ENCODE results near the gene DPYD. TPM values are rescaled to one million over a fixed set of nuclear protein-coding genes. Genes with fewer than 3 reads are reported as not detected.

DPYD gene
- polyA plus RNA-seq, result 10 to 100 TPM; 23.0 to 35.9 (median 30.8) TPM

DNA sequence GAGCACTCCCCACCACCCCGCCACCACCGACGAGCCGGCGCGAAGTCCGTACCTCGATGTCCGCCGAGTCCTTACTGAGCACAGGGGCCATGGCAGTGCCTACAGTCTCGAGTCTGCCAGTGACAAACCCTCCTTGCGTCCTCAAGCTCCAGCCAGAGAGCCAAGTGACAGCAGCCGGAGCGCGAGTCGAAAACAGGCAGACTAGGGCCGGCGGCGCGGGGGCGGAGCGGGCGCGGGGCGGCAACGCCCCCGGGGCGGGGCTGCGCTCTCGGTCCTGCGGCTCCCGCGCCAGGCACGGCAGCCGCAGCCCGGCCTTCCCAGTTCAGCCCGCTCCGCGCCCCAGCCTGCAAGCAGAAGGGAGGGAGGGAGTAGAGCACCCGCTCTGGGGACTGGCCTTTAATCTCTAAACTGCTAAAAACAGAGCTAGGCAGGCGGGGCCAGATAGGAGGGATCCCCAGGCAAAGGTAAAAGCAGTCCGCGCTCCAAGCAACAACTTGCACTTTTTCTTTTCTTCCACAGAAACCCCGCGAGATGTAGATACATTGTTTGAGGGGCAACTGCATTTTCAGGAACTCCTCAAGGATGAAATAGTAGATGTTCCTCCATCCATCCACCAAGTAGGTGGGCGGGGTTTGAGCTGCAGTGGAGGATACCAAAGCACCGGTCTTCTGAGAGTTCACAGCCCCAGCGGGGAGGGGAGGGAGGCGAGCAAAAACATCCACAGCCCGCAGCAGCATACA is at the start of gene DPYD:
DPYD (minus strand) TSS at position 203 of the 740 bp plus-strand sequence; CDS start at position 91, 112 bp downstream.
- Mint-ChIP-seq H3K27me3 (ENCODE audit: low read depth in 3 of 3) (peaks cover 3 to 9% (median 4%) of the 10 kb centered on the region in 3 donors), H3K27ac (peak within 1 kb of the TSS; percentile 88 to 95 (median 93)), H3K4me1 (peaks cover 43 to 63% of the 10 kb centered on the region in 2 donors), H3K4me3 (peak within 1 kb of the TSS; percentile 96 to 98 (median 97)), H3K36me3 (no peaks in the 10 kb centered on the region), H3K9me3 (no peaks in the 10 kb centered on the region)
- DNase-seq, result peak; percentile 78 to 83 (median 83)

DNA sequence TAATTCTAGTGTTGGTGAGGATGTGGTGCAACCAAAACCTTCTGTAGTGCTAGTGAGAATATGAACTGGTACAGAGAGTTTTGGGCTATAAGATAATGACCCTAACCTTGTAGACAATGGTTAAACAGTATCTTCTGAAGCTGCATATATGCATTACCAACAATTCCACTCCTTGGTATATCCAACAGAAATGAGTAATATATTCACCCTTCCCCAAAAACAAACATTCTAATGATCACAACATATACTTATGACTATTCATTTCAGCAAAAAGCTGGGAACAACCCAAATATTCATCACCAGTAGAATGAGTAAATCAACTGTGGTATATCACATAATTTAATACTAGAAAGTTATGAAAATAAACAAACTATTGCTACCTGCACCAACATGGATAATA is 39.6 kb upstream of the DPYD start:
- Mint-ChIP-seq H3K4me1 (no peaks in the 10 kb centered on the region), H3K27ac (no peak overlapping the region), H3K9me3 (no peaks in the 10 kb centered on the region), H3K36me3 (no peaks in the 10 kb centered on the region), H3K27me3 (ENCODE audit: low read depth in 3 of 3) (peaks cover 2 to 19% (median 7%) of the 10 kb centered on the region in 3 donors), H3K4me3 (no peak overlapping the region)
- DNase-seq, result no peak

DNA sequence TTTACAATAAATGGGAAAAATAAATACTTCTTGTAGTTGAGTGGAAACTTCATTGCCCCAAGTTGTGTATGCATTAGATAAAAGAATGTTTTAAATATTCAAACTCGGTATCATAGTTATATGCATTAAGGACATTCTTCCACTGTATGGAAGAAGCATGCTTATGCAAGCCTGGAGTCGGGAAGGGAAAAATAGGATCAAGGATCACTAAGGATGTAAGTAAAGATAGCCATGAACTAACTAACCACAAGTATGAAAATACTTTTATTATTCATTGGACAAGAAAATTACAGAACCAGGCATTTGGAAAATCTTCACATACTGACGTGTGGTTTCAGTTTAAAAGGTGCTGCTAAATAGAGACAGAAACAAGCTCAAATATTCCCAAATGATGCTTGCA is 26.9 kb upstream of the DPYD start:
- Mint-ChIP-seq H3K27me3 (ENCODE audit: low read depth in 3 of 3) (peaks cover 2 to 5% (median 2%) of the 10 kb centered on the region in 3 donors), H3K4me3 (no peak overlapping the region), H3K27ac (no peak overlapping the region), H3K36me3 (peaks cover 0 to 4% (median 0%) of the 10 kb centered on the region in 3 donors), H3K4me1 (peaks cover 7 to 9% of the 10 kb centered on the region in 2 donors), H3K9me3 (no peaks in the 10 kb centered on the region)
- no peak for DNase-seq

DNA sequence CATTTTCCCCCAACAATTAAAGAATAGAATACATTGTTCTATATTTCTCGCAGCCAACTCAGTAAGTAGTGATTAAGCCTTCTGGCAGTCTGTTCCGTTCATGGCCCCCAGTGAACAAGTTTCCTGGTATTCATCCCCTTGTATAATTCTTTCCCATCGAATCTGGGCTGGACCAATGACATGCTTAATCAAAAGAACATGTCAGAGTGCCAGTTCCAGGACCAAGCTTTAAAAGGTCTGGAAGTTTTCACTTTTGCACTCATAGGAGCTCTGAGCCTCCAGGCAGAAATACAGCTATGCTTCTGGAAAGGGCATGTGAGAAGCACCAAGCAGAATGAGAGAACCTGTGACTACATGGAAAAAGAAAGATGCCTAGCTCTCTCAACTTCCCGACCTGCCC is 22.5 kb upstream of the DPYD start:
- peaks cover 17 to 22% of the 10 kb centered on the region in 2 donors for H3K4me1 Mint-ChIP-seq
- no peaks in the 10 kb centered on the region for H3K9me3 Mint-ChIP-seq
- peaks cover 0 to 4% (median 0%) of the 10 kb centered on the region in 3 donors for H3K36me3 Mint-ChIP-seq
- H3K27me3 Mint-ChIP-seq (ENCODE audit: low read depth in 3 of 3), result peaks cover under 1 to 5% (median 2%) of the 10 kb centered on the region in 3 donors
- no peak overlapping the region for H3K27ac Mint-ChIP-seq
- DNase-seq, result no peak
- peak overlapping the region in 3 of 5 donors; percentile 19 to 49 (median 20) for H3K4me3 Mint-ChIP-seq

DNA sequence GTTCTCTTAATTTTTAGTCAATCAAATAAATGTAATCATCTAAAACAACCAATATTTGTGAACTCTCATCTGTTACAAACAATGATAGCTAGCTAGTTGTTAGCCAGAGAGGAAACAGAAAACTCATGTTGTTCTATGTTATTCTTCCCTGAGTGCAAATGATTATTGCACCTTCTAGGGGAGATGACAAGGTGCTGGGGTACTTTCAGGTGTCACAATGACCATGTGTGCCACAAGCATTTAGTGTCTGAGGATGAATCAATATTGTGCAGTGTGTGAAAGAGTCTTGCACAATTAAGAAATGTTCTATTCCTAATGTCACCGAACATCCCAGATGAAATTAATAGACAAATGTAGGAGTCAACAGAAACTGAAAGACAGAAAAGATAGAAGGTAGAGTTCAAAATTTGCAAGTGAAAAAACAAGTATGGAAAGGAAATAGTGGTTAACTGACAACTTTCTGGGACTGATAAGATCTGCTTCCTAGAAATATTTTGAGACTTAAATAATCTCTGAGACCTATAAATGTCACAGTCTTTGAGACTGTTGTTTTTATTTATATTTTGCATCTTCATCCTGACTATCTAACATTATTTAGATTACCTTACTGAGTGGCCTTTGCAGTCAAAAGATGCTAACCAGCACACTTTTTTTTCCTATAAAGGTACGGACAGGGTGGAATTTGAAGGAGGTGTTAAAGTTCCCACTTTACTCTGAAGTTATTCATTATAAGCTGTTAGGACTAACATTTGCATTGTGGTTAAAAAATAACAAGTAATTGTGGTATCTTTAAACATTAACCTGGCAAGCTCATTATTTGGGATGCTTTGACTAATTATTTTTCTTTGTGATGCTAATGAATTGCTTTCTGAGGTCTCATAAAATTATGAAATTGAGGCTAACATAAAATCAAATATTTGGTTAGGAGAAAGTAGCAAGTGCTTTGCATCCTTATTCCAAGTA is 21.6 kb upstream of the DPYD start:
- Mint-ChIP-seq H3K36me3 (peaks cover 0 to 4% (median 0%) of the 10 kb centered on the region in 3 donors), H3K4me3 (peak overlapping the region; percentile 28 to 61 (median 36)), H3K9me3 (no peaks in the 10 kb centered on the region), H3K27me3 (ENCODE audit: low read depth in 3 of 3) (peaks cover 0 to 2% (median 2%) of the 10 kb centered on the region in 3 donors), H3K27ac (peak overlapping the region in 2 of 6 donors; percentile 10 to 13), H3K4me1 (peaks cover 17 to 22% of the 10 kb centered on the region in 2 donors)
- no peak for DNase-seq

DNA sequence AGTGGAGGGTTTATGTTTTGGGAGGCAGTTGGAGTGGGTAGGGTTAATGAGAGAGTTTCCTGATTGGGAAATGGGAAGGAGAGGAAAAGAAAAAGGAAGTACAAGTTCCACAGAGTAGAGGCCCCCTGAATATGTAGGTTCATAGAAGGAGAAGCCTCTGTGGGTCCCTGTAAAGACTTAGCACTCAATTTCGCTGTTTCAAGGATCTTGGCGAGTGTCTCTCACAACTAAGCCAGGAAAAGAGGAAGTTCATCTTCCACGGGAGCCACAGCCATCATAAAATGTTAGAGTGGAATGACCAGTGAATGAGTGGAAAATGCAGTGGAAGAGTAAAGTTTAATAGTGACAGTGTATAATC is 17.4 kb upstream of the DPYD start:
- Mint-ChIP-seq H3K27me3 (ENCODE audit: low read depth in 3 of 3) (peaks cover 0 to 2% (median 0%) of the 10 kb centered on the region in 3 donors), H3K27ac (no peak overlapping the region), H3K9me3 (no peaks in the 10 kb centered on the region), H3K36me3 (peaks cover 0 to under 1% (median 0%) of the 10 kb centered on the region in 3 donors), H3K4me1 (peaks cover 14 to 18% of the 10 kb centered on the region in 2 donors), H3K4me3 (no peak overlapping the region)
- no peak for DNase-seq

DNA sequence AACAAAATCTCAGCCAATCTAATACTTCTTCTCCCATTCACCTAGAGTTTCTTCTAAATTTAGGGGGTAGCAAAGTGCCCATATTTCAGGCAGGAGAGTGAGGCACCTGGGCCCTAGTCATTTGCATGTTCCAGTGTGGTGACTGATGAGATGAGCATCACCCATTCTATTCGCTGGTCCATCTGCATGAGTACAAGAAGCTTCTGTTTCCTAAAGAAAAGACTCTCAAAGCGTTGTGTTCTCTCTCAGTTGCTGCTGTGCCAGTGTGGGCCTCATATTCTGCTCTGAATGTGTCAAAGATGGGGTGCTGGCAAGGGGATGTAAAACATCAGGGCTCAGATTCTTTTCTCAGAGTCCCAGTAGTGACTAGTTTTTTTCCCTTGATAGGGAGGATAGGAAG is 16.1 kb upstream of the DPYD start:
- H3K4me3 Mint-ChIP-seq, result no peak overlapping the region
- DNase-seq, result no peak
- H3K9me3 Mint-ChIP-seq, result no peaks in the 10 kb centered on the region
- H3K4me1 Mint-ChIP-seq, result peaks cover 3 to 5% of the 10 kb centered on the region in 2 donors
- H3K27me3 Mint-ChIP-seq (ENCODE audit: low read depth in 3 of 3), result peaks cover 0 to 2% (median 0%) of the 10 kb centered on the region in 3 donors
- H3K27ac Mint-ChIP-seq, result no peak overlapping the region
- no peaks in the 10 kb centered on the region for H3K36me3 Mint-ChIP-seq

DNA sequence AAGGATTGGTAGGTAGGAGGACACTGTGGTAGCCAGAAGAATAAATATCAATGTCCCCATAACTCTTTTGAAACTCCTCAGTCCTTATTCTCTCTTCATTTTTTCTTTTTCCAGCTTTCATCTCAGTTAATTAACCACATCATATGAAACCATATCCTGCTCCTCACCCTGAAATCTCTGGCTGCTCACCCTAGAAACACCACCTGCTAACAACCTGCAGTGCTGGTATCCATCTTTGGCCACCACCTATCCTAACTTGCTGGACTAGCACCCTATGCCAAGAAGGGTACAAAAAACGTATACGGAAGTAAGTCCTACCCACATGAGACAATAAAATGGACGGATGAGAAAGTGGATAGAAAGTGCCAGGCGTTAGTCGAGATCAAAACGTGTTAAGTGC is 13.7 kb upstream of the DPYD start:
- no peaks in the 10 kb centered on the region for H3K36me3 Mint-ChIP-seq
- no peak overlapping the region for H3K4me3 Mint-ChIP-seq
- no peak overlapping the region for H3K27ac Mint-ChIP-seq
- H3K27me3 Mint-ChIP-seq (ENCODE audit: low read depth in 3 of 3), result peaks cover 0 to 2% (median 0%) of the 10 kb centered on the region in 3 donors
- no peak for DNase-seq
- H3K9me3 Mint-ChIP-seq, result no peaks in the 10 kb centered on the region
- no peaks in the 10 kb centered on the region for H3K4me1 Mint-ChIP-seq

DNA sequence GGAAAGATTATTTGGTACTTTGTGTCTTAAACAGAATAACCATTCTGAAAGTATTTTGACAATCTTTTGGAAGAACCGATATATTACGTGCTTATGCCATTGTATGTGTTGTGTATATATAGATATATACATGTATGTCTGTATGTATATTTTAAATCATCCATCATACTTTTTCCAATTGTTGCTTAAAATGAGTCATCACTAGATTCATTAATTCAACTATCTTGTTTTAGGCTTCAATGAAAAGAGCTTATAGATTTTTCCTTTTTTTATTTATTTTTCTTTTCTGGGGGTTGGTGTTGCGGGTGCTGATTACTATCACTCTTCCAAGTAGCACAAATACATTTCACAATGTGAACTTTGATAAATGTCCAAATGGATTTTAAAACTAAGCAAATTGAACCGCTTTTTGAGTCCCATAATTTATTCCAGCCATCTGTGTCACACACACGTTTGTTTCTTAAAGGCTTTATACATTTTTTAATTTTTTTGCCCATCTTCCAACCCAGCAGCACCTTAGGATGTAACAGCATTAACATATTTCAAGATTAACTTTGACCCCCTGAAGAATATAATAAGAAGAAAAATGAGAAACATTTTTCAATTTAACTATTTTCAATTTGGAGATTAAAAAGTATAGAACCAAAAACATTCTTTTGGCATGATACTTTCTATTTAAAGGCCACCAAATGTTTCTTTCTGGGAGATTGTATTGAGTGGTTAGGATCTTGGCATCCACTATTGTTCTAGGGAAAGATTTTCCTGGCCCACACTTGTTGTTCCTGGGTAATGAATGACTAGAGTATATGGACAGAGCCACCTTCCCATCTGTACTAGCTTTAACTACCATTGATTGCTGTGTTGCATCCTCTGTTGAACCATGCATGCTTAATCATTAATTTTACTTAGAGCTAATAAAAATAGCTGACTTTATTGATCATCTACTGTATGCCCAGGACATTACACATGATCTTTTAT is 9.3 kb upstream of the DPYD start:
- no peak for DNase-seq
- peaks cover 0 to under 1% (median 0%) of the 10 kb centered on the region in 3 donors for H3K27me3 Mint-ChIP-seq (ENCODE audit: low read depth in 3 of 3)
- H3K36me3 Mint-ChIP-seq, result no peaks in the 10 kb centered on the region
- H3K27ac Mint-ChIP-seq, result no peak overlapping the region
- no peaks in the 10 kb centered on the region for H3K9me3 Mint-ChIP-seq
- peaks cover 8 to 13% of the 10 kb centered on the region in 2 donors for H3K4me1 Mint-ChIP-seq
- no peak overlapping the region for H3K4me3 Mint-ChIP-seq

DNA sequence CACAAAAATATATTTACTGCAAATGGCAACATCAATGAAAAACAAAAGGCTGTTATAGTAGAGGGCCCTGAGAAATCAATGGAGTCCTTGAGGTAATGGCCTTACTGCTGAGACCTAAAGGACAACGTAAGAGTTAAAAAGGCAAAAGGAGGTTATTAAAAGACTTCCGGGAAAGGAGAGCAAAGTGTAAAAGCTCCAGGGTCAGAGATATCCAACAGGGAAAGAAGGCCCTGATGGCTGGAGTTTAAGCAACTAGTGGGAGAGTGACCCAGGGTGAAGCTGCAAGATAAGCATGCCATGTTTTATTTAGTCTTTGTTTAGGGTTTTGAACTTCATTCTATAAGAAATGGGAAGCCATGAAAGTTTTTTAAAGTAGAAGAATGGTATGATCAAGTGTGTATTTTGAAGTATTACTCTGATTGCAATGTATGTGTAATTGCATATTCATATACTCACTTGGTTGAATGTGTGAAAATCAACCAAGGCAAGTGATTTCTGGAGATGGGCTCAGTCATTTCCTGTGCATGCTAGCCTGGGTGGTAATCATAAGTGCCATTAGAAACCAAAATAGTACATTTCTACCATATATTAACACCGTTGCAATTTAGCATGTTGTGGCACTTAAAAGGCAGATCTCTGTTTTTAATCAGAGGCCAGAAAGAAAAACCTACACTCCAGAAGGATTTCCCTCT is 5.3 kb upstream of the DPYD start:
- Mint-ChIP-seq H3K4me1 (peaks cover 19 to 27% of the 10 kb centered on the region in 2 donors), H3K4me3 (no peak overlapping the region), H3K36me3 (no peaks in the 10 kb centered on the region), H3K27ac (no peak overlapping the region), H3K9me3 (no peaks in the 10 kb centered on the region), H3K27me3 (ENCODE audit: low read depth in 3 of 3) (peaks cover 1 to 2% (median 2%) of the 10 kb centered on the region in 3 donors)
- peak in 1 of 3 donors; percentile 4 for DNase-seq

DNA sequence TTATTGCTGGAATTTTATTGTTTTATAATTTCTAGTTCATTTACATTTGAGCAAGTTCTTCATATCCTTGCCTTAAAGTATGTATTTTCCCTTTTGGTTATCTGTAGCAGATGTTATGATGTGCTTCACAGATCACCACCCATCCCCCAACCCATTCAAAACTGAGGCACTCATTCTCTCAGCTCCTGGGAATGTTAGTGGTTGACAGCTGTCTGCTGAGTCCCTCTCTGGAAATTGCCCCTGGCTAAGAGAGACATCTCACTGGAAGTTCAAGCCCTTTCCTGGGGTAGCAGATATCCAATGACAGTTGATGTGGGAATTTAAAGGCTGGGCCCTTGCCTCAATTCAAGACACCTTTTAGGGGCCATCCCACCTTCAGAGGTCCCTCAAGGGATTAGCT is 4.3 kb upstream of the DPYD start:
- Mint-ChIP-seq H3K9me3 (no peaks in the 10 kb centered on the region), H3K27me3 (ENCODE audit: low read depth in 3 of 3) (peaks cover 2 to 7% (median 3%) of the 10 kb centered on the region in 3 donors), H3K4me3 (no peak overlapping the region), H3K4me1 (peaks cover 22 to 30% of the 10 kb centered on the region in 2 donors), H3K27ac (no peak overlapping the region), H3K36me3 (no peaks in the 10 kb centered on the region)
- DNase-seq, result no peak

DNA sequence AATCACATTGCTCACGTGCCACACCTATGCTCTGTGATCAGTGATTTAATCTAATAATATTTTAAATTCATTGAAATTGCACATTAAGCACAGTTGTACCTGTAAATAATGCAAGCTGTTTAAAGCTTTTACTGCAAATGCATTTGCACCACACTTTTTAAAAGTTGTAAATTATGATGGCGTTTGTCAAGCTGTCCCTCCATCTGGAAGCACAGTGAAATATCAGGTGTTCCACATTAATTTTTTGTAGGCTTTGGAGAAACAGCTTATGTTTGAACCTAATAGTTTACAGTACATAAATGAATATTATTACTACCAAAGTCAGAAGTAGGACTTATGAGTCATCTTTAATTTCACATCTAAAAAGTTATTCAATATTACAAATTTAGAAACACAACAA is 3.0 kb upstream of the DPYD start:
- no peaks in the 10 kb centered on the region for H3K9me3 Mint-ChIP-seq
- H3K27ac Mint-ChIP-seq, result no peak overlapping the region
- no peaks in the 10 kb centered on the region for H3K36me3 Mint-ChIP-seq
- no peak for DNase-seq
- H3K27me3 Mint-ChIP-seq (ENCODE audit: low read depth in 3 of 3), result peaks cover 3 to 9% (median 4%) of the 10 kb centered on the region in 3 donors
- no peak overlapping the region for H3K4me3 Mint-ChIP-seq
- H3K4me1 Mint-ChIP-seq, result peaks cover 36 to 44% of the 10 kb centered on the region in 2 donors

All from immature natural killer cell (primary cell).